ENCODE data around the gene ITGAV. TPM values are rescaled to one million over a fixed set of nuclear protein-coding genes. Genes with fewer than 3 reads are reported as not detected.

The ITGAV gene
- polyA plus RNA-seq, 1 experiment, result 129 TPM

- no peak for DNase-seq (ENCODE audit: low read depth, low spot score)
- ChIA-PET CTCF (interaction anchor here (0.6 to 1.6 kb wide), 5 partner anchors 23 to 109 kb away, joined by 3 to 17 read pairs (median 8); partner anchors contain the start of gene ITGAV), POLR2A (interaction anchor here (0.6 to 0.7 kb wide), 2 partner anchors 69 to 601 kb away, joined by 3 to 4 read pairs; no protein-coding TSS in a partner anchor)
- Histone ChIP-seq H3K9me3 (ENCODE audit: control insufficient read depth, insufficient read depth, low read length) (no peaks in the 10 kb centered on the region), H3K27me3 (ENCODE audit: control insufficient read depth, insufficient read depth, low read length) (no peaks in the 10 kb centered on the region), H3K27ac (ENCODE audit: low read depth, low read length) (no peak overlapping the region), H3K4me3 (ENCODE audit: low read depth, low read length) (no peak overlapping the region)
- TF ChIP-seq, protein P1, sequence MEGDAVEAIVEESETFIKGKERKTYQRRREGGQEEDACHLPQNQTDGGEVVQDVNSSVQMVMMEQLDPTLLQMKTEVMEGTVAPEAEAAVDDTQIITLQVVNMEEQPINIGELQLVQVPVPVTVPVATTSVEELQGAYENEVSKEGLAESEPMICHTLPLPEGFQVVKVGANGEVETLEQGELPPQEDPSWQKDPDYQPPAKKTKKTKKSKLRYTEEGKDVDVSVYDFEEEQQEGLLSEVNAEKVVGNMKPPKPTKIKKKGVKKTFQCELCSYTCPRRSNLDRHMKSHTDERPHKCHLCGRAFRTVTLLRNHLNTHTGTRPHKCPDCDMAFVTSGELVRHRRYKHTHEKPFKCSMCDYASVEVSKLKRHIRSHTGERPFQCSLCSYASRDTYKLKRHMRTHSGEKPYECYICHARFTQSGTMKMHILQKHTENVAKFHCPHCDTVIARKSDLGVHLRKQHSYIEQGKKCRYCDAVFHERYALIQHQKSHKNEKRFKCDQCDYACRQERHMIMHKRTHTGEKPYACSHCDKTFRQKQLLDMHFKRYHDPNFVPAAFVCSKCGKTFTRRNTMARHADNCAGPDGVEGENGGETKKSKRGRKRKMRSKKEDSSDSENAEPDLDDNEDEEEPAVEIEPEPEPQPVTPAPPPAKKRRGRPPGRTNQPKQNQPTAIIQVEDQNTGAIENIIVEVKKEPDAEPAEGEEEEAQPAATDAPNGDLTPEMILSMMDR (IDR thresholded peaks at IDR 0.05; ENCODE audit: low read depth, low read length), result no peak
Observed at GRCh38 chr2:186612555-186613440, 22.9 kb downstream of the ITGAV start.

DNA sequence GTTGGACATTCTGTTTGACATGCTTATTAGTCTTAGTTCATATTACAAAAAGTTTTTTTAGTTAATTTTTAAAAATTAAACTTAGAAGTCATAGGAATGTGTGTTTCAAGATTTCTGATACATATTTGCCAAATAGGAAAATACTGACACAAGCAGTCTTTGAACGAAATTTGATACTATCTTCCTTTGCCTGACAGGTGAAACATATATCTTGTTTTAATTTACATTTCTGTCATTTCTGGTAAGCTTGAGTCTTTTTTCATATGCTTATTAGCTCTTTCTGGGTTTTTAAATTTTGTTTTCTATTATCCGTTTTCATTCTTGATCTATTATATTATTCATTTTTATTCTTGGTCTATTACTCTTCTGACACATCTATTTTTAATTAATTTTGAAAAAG lies 24.5 kb downstream of the ITGAV start:
- H3K9me3 ChIP-seq (ENCODE audit: control insufficient read depth, insufficient read depth, low read length), result no peaks in the 10 kb centered on the region
- CTCF ChIA-PET, result interaction anchor here (0.6 to 1.4 kb wide), 3 partner anchors 25 to 112 kb away, joined by 3 to 4 read pairs (median 3); no protein-coding TSS in a partner anchor
- TF ChIP-seq, protein P1 (IDR thresholded peaks at IDR 0.05; ENCODE audit: low read depth, low read length), result no peak
- POLR2A ChIA-PET, result no interaction called here
- H3K27ac ChIP-seq (ENCODE audit: low read depth, low read length), result no peak overlapping the region
- DNase-seq (ENCODE audit: low read depth, low spot score), result no peak
- H3K4me3 ChIP-seq (ENCODE audit: low read depth, low read length), result no peak overlapping the region
- no peaks in the 10 kb centered on the region for H3K27me3 ChIP-seq (ENCODE audit: control insufficient read depth, insufficient read depth, low read length)

- TF ChIP-seq, protein P1 (IDR thresholded peaks at IDR 0.05; ENCODE audit: low read depth, low read length), result no peak
- CTCF ChIA-PET, result interaction anchor here (0.8 kb wide), 1 partner anchor 113 kb away, joined by 3 read pairs; no protein-coding TSS in a partner anchor
- H3K4me3 ChIP-seq (ENCODE audit: low read depth, low read length), result no peak overlapping the region
- DNase-seq (ENCODE audit: low read depth, low spot score), result no peak
- H3K27ac ChIP-seq (ENCODE audit: low read depth, low read length), result no peak overlapping the region
- H3K27me3 ChIP-seq (ENCODE audit: control insufficient read depth, insufficient read depth, low read length), result no peaks in the 10 kb centered on the region
- POLR2A ChIA-PET, result no interaction called here
- no peaks in the 10 kb centered on the region for H3K9me3 ChIP-seq (ENCODE audit: control insufficient read depth, insufficient read depth, low read length)
Observed at GRCh38 chr2:186617148-186617547, 27.3 kb downstream of the ITGAV start.

GRCh38 chr2:186617771-186618170 lies 27.9 kb downstream of the ITGAV start:
- TF ChIP-seq, protein P1 (IDR thresholded peaks at IDR 0.05; ENCODE audit: low read depth, low read length), result no peak
- H3K4me3 ChIP-seq (ENCODE audit: low read depth, low read length), result no peak overlapping the region
- ChIA-PET POLR2A (interaction anchor here (0.6 kb wide), 1 partner anchor 119 kb away, joined by 3 read pairs; no protein-coding TSS in a partner anchor), CTCF (interaction anchor here (1.9 kb wide), 1 partner anchor 24 kb away, joined by 5 read pairs; no protein-coding TSS in a partner anchor)
- no peaks in the 10 kb centered on the region for H3K27me3 ChIP-seq (ENCODE audit: control insufficient read depth, insufficient read depth, low read length)
- no peaks in the 10 kb centered on the region for H3K9me3 ChIP-seq (ENCODE audit: control insufficient read depth, insufficient read depth, low read length)
- no peak for DNase-seq (ENCODE audit: low read depth, low spot score)
- H3K27ac ChIP-seq (ENCODE audit: low read depth, low read length), result no peak overlapping the region

DNA sequence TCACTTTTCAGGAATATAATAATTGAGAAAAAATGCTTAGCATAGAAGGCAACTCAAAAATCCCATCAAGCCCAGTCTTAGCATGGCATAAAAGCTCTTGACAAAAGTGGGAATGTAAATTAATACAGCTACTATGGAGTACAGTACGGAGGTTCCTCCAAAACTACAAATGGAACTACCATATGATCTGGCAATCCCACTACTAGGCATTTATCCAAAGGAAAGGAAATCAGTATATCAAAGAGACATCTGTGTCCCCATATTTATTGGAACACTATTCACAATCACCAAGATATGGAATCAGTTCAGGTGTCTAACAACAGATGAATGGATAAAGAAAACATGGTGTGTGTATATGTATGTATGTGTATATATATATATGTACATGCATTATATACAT lies 28.8 kb downstream of the ITGAV start:
- POLR2A ChIA-PET, result no interaction called here
- Histone ChIP-seq H3K27ac (ENCODE audit: low read depth, low read length) (no peak overlapping the region), H3K27me3 (ENCODE audit: control insufficient read depth, insufficient read depth, low read length) (no peaks in the 10 kb centered on the region), H3K4me3 (ENCODE audit: low read depth, low read length) (no peak overlapping the region), H3K9me3 (ENCODE audit: control insufficient read depth, insufficient read depth, low read length) (no peaks in the 10 kb centered on the region)
- DNase-seq (ENCODE audit: low read depth, low spot score), result no peak
- CTCF ChIA-PET, result interaction anchor here (1.9 kb wide), 1 partner anchor 23 kb away, joined by 5 read pairs; no protein-coding TSS in a partner anchor
- TF ChIP-seq, protein P1 (IDR thresholded peaks at IDR 0.05; ENCODE audit: low read depth, low read length), result no peak
